ENCODE measurements around the gene ISG15. TPM values are rescaled to one million over a fixed set of nuclear protein-coding genes. Genes with fewer than 3 reads are reported as not detected.
"Not testable (repeated sequence)": the region's sequence is repeated elsewhere in the genome, so short reads cannot be mapped to it uniquely, and the experiment has no call there.

The ISG15 gene
- total RNA-seq, 2 experiments from 2014 or later: 593 to 623 TPM

GRCh38 chr1:999725-1000356 is 13.5 kb upstream of the ISG15 start, which contains the start of gene HES4:
TSS of gene HES4 (minus strand) at chr1:1000097. CDS start at chr1:999973, 124 bp downstream.
- Mint-ChIP-seq H3K27ac (peak within 1 kb of the TSS; percentile 16), H3K9me3 (no peaks in the 10 kb centered on the region)
- POLR2A ChIA-PET: interaction anchor here (1.1 kb wide), 1 partner anchor 14 kb away, joined by 4 read pairs; the partner anchor contains the start of gene ISG15

DNA sequence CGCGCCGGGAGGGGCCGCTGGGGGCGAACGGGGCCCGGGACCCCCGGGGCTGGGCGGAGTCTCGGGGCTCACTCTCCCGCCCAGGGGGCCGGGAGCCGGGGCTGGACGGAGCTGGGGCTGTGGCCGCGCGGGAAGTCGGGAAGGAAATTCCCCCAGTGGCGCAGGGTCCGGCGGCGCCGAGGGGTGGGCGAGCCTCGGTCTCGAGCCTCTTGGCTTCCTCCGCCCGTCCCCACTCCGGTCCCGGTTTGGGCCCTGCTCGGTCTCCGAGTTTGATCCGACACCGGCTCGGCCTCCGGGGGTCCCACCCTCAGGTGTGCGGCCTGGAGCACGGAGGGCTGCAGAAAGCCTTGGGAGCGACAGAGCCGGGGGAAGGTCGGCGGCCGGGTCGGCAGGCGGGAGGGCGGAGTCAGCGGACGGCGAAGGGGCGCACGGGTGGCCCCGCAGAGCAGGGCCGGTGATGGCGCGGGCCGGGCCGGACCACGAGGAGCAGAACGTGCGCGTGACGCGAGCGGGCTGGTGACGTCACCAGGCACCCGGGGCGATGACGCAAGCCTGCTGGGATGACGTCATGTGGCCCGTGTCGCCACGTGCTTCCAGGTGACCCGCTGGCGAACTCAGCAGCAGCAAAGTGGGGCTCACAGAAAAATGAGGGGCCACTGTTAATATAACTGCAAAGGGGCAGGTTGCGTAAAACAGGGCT is 12.8 kb upstream of the ISG15 start:
- ChIA-PET POLR2A (interaction anchor here (1.2 to 2.5 kb wide), 2 partner anchors 13 to 19 kb away, joined by 5 to 18 read pairs; partner anchors contain the start of gene ISG15), CTCF (interaction anchor here (1.1 to 2.3 kb wide), 3 partner anchors 13 to 97 kb away, joined by 3 to 17 read pairs (median 6); partner anchors contain the start of gene ISG15)
- Mint-ChIP-seq H3K36me3 (ENCODE audit: low read depth) (no peaks in the 10 kb centered on the region), H3K9me3 (no peaks in the 10 kb centered on the region), H3K27me3 (peaks cover 45% of the 10 kb centered on the region), H3K27ac (peak overlapping the region; percentile 16), H3K4me3 (peak overlapping the region; percentile 53), H3K4me1 (peaks cover 19% of the 10 kb centered on the region)
- peak; percentile 70 for DNase-seq

More at GRCh38 chr1:999725-1000356, 13.5 kb upstream of the ISG15 start, which contains the start of gene HES4:
- peak; percentile 61 for DNase-seq
- H3K27me3 Mint-ChIP-seq: peaks cover 44% of the 10 kb centered on the region
- H3K4me3 Mint-ChIP-seq: peak within 1 kb of the TSS; percentile 53
- H3K4me1 Mint-ChIP-seq: peaks cover 13% of the 10 kb centered on the region
- H3K36me3 Mint-ChIP-seq (ENCODE audit: low read depth): no peaks in the 10 kb centered on the region
- CTCF ChIA-PET: interaction anchor here (0.7 kb wide), 1 partner anchor 23 kb away, joined by 3 read pairs; no protein-coding TSS in a partner anchor

- Mint-ChIP-seq H3K36me3 (ENCODE audit: low read depth) (no peaks in the 10 kb centered on the region), H3K4me3 (peak overlapping the region; percentile 53), H3K27me3 (peaks cover 42% of the 10 kb centered on the region), H3K9me3 (no peaks in the 10 kb centered on the region), H3K27ac (peak overlapping the region; percentile 16), H3K4me1 (peaks cover 18% of the 10 kb centered on the region)
- DNase-seq: no peak
- ChIA-PET POLR2A (interaction anchor here (1.2 to 2.5 kb wide), 2 partner anchors 12 to 18 kb away, joined by 5 to 18 read pairs; partner anchors contain the start of gene ISG15), CTCF (interaction anchor here (1.0 to 2.3 kb wide), 6 partner anchors 12 to 96 kb away, joined by 3 to 17 read pairs (median 6); partner anchors contain the start of gene ISG15)
Observed at GRCh38 chr1:1001057-1001783, 12.1 kb upstream of the ISG15 start.

DNA sequence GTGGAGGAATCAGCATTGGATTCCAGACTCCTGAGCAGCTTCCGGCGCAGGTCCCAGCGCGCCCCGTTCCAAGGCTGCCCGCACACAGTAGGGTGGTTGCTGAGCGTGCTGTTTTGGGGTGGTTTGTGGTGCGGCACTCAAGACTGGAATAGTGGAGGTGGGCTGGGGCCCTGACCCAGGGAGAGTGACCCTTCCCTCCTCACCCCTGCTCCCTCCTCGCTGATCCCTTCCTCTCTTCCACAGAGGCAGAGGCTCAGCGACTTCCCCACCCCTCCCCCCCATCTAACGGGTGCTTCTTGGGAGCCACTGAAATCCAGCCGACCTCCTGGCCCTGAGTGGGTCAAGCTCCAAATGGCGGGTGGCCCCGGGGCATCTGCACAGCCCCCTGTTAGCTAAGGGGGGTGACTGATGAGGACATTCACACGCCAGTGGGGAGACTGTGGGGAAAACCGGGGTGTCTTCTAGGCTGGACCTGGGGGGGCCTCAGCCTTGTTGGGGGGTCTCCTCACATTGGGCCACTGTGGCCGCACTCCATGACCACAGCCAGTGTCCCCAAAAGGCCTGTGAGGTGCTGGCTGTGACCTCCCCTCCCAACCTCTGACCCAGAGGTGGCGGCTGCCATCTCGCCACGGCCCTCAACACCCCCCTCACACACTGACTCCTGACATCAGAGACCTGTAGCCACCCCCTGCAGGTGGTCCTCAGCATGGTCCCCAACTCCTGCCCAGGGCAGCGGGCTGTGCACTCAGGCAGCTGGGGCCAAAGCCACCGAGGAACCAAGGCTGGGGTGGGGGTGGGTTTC is 9.5 kb upstream of the ISG15 start:
- Mint-ChIP-seq H3K36me3 (ENCODE audit: low read depth) (no peaks in the 10 kb centered on the region), H3K4me3 (no peak overlapping the region), H3K27ac (no peak overlapping the region), H3K4me1 (peaks cover 19% of the 10 kb centered on the region), H3K9me3 (no peaks in the 10 kb centered on the region), H3K27me3 (peaks cover 41% of the 10 kb centered on the region)
- POLR2A ChIA-PET: interaction anchor here (0.7 kb wide), 1 partner anchor 11 kb away, joined by 3 read pairs; no protein-coding TSS in a partner anchor
- no peak for DNase-seq
- CTCF ChIA-PET: no interaction called here

DNA sequence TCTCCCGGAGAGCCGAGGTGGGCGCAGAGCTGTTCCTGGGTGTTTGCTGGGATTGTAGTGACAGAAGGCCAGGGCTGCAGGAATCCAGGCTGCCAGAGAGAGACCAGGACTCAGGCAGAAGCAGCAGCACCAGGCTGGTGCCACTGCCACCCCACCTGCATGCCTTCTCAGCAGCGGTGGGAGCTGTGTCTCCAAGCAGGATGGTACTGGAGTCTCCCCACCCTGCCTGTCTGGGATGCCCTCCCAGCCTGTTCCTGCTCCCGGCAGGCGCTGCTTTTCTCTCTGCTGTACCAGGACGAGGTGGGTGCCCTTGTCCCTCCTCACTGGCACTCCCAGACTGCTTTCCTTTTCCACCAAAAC is 8.9 kb upstream of the ISG15 start:
- H3K4me3 Mint-ChIP-seq: no peak overlapping the region
- DNase-seq: no peak
- H3K27ac Mint-ChIP-seq: no peak overlapping the region

GRCh38 chr1:1004780-1005697 is 8.3 kb upstream of the ISG15 start:
- Mint-ChIP-seq H3K9me3 (no peaks in the 10 kb centered on the region), H3K27ac (no peak overlapping the region), H3K36me3 (ENCODE audit: low read depth) (no peaks in the 10 kb centered on the region), H3K27me3 (peaks cover 44% of the 10 kb centered on the region), H3K4me1 (peaks cover 24% of the 10 kb centered on the region), H3K4me3 (no peak overlapping the region)
- CTCF ChIA-PET: no interaction called here
- DNase-seq: peak; percentile 57
- POLR2A ChIA-PET: interaction anchor here (1.0 kb wide), 1 partner anchor 9 kb away, joined by 5 read pairs; no protein-coding TSS in a partner anchor

More for the DNA sequence above, 8.9 kb upstream of the ISG15 start:
- CTCF ChIA-PET: no interaction called here
- Mint-ChIP-seq H3K9me3 (no peaks in the 10 kb centered on the region), H3K36me3 (ENCODE audit: low read depth) (no peaks in the 10 kb centered on the region), H3K4me1 (peaks cover 24% of the 10 kb centered on the region), H3K27me3 (peaks cover 46% of the 10 kb centered on the region)
- POLR2A ChIA-PET: interaction anchor here (1.0 kb wide), 1 partner anchor 10 kb away, joined by 5 read pairs; no protein-coding TSS in a partner anchor

DNA sequence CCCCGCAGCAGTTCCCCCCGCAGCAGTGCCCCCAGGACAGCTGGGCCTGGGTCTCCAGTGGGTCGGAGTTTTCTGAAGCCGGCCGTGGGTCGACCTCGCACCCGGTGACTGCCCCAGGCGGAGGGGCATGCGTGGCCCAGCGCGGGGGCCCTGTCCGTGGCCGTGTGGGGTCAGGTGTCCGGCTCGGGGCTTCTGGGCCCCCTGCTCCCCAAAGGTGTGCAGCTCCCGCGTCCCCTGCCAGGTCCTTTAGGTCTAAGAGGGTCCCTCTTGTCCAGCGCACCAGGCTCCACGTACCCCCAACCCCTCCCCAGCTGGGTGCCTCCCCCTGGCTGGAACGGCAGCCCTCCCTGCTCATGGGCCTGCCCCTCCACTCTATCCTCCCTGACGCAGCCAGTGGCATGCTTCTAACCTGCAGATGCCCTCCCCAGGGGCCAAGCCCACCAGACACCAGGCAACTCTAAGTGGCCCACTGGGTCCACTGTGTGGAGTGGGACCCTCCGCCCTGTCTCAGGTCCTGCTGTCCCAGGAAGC is 7.5 kb upstream of the ISG15 start:
- DNase-seq: no peak
- ChIA-PET POLR2A (no interaction called here), CTCF (no interaction called here)
- Mint-ChIP-seq H3K27me3 (peaks cover 43% of the 10 kb centered on the region), H3K36me3 (ENCODE audit: low read depth) (no peaks in the 10 kb centered on the region), H3K4me3 (no peak overlapping the region), H3K27ac (no peak overlapping the region), H3K4me1 (peaks cover 19% of the 10 kb centered on the region), H3K9me3 (no peaks in the 10 kb centered on the region)

DNA sequence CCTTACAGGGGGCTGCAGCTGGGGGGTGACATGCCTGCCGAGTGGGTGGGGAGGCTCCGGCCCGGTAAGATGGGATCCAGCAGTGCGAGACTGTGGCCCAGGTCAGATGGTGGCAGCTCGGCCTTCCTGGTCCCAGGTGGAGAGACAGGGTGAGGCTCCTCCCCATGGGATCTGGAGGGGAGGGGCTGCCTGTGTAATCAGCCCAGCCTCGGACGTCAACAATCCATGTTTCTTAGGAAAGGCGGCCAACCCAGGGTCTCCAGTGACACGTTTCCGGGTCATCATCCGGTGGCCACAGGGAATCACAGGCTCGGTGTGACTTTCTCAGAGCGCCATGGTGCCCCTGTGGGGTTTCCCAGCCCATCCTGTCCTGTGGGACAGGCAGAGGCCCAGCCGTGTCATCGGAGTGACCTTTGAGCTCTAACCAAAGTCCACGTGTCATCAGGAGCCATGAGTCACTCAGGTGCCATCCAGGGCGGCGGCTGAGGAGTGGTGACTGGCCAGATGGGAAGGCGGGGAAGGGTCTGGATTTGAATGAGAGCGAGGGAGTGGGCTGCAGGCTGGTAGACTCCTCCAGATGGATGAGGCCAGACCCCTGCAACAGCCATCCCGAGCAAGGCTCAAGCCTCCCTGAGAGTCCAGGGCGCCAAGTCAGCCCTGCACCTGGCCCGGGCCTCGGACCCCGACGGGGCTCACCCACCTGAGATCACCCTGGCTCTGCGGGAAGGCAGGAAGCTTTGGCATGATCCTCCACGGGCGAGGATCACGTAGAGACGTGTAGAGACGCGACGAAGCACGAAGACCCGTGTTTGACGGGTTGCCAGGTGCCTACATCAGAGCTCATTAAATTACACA is 6.8 kb upstream of the ISG15 start:
- Mint-ChIP-seq H3K4me3 (no peak overlapping the region), H3K9me3 (no peaks in the 10 kb centered on the region)

DNA sequence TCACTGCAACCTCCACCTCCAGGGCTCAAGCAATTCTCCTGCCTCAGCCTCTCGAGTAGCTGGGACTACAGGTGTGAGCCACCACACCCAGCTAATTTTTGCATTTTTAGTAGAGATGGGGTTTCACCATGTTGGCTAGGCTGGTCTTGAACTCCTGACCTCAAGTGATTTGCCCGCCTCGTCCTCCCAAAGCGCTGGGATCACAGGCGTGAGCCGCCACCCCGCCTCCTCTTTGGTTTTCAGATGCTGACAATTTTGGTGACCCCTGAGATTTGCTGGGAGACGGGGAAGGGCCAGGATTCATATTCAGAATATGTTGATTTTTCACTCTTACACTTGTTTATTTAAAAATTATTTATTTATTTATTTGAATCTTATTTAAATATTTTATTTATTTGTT is 3.2 kb upstream of the ISG15 start:
- Mint-ChIP-seq H3K27me3 (peaks cover 18% of the 10 kb centered on the region), H3K36me3 (ENCODE audit: low read depth) (peaks cover 27% of the 10 kb centered on the region), H3K4me1 (peaks cover 32% of the 10 kb centered on the region)
- H3K9me3 Mint-ChIP-seq, POLR2A ChIA-PET, H3K4me3 Mint-ChIP-seq, DNase-seq, H3K27ac Mint-ChIP-seq: not testable (repeated sequence)
- CTCF ChIA-PET: interaction anchor here (0.6 kb wide), 1 partner anchor 8 kb away, joined by 3 read pairs; no protein-coding TSS in a partner anchor

More for the DNA sequence above, 6.8 kb upstream of the ISG15 start:
- Mint-ChIP-seq H3K36me3 (ENCODE audit: low read depth) (peaks cover 1% of the 10 kb centered on the region), H3K4me1 (peaks cover 20% of the 10 kb centered on the region), H3K27ac (no peak overlapping the region), H3K27me3 (peaks cover 40% of the 10 kb centered on the region)
- no peak for DNase-seq
- ChIA-PET CTCF (interaction anchor here (1.1 kb wide), 1 partner anchor 22 kb away, joined by 3 read pairs; no protein-coding TSS in a partner anchor), POLR2A (no interaction called here)

- H3K27me3 Mint-ChIP-seq: peaks cover 13% of the 10 kb centered on the region
- ChIA-PET CTCF (no interaction called here), POLR2A (no interaction called here)
- DNase-seq: no peak
- peaks cover 32% of the 10 kb centered on the region for H3K4me1 Mint-ChIP-seq
- H3K9me3 Mint-ChIP-seq: no peaks in the 10 kb centered on the region
- H3K36me3 Mint-ChIP-seq (ENCODE audit: low read depth): peaks cover 32% of the 10 kb centered on the region
- no peak overlapping the region for H3K27ac Mint-ChIP-seq
- H3K4me3 Mint-ChIP-seq: no peak overlapping the region
Observed at GRCh38 chr1:1011396-1011949, 1.8 kb upstream of the ISG15 start.

Measured in activated CD4-positive, alpha-beta memory T cell treated with anti-CD3 and anti-CD28 coated beads, Interleukin-2, amount 10 ng/mL, durations not matched to agents 7 days and 5 days (primary cell).